HepG2 (cell line): ENCODE data around the gene MST1. TPM values are rescaled to one million over a fixed set of nuclear protein-coding genes. Genes with fewer than 3 reads are reported as not detected.

ENCODE experiments used
- AGO2 ChIP-seq: fragments of 200-400 bp; formaldehyde crosslinking; optimal IDR thresholded peaks from 2 replicates; pipeline ENCODE3; 2017; ENCODE audit warnings: mild to moderate bottlenecking, low read depth, low read length, moderate library complexity
- CAMTA2 ChIP-seq: sonication (generic); formaldehyde crosslinking; IDR thresholded peaks from 2 replicates; pipeline ENCODE4 v1.4.0; 2020; ENCODE audit warnings: mild to moderate bottlenecking, missing genetic modification reagents, borderline replicate concordance
- CBX2 ChIP-seq, 2 experiments: fragments of 200-600 bp in 1 of 2; sonication (generic); formaldehyde crosslinking in 1 of 2; IDR thresholded peaks; 2 replicates each; pipeline versions ENCODE4 v1.7.0 to v1.8.1; 2018 to 2022; ENCODE audit warnings: low read depth in 2 of 2, low read length in 1 of 2, mild to moderate bottlenecking in 1 of 2, missing genetic modification reagents in 1 of 2
- ETS1 ChIP-seq: sonication (generic); formaldehyde crosslinking; IDR thresholded peaks from 2 replicates; pipeline ENCODE4 v1.4.0; 2020; ENCODE audit warnings: missing genetic modification reagents
- HNRNPL ChIP-seq: fragments of 200-400 bp; formaldehyde crosslinking; IDR thresholded peaks from 2 replicates; pipeline ENCODE4 v1.6.1; 2017; ENCODE audit warnings: mild to moderate bottlenecking, low read depth, low read length
- JUN ChIP-seq: sonication (generic); formaldehyde crosslinking; IDR thresholded peaks from 2 replicates; pipeline ENCODE4 v1.4.0; 2020; ENCODE audit warnings: mild to moderate bottlenecking, missing genetic modification reagents
- NFAT5 ChIP-seq: sonication (generic); formaldehyde crosslinking; IDR thresholded peaks from 2 replicates; pipeline ENCODE4 v1.4.0; 2020; ENCODE audit warnings: missing genetic modification reagents
- UBTF ChIP-seq: sonication (generic); formaldehyde crosslinking; IDR thresholded peaks from 2 replicates; pipeline ENCODE4 v1.4.0; 2020; ENCODE audit warnings: mild to moderate bottlenecking, missing genetic modification reagents
- ZBTB43 ChIP-seq: sonication (generic); formaldehyde crosslinking; conservative IDR thresholded peaks from 2 replicates; pipeline ENCODE4 v1.4.0; 2020; ENCODE audit warnings: missing genetic modification reagents
- ZNF329 ChIP-seq: sonication (generic); formaldehyde crosslinking; IDR thresholded peaks from 2 replicates; pipeline ENCODE4 v1.9.0; 2021; ENCODE audit warnings: low read depth, mild to moderate bottlenecking, missing genetic modification reagents
- ZNF564 ChIP-seq: sonication (generic); formaldehyde crosslinking; IDR thresholded peaks from 2 replicates; pipeline ENCODE4 v1.8.1; 2023; ENCODE audit warnings: mild to moderate bottlenecking, missing genetic modification reagents
- ZNF83 ChIP-seq: sonication (generic); formaldehyde crosslinking; IDR thresholded peaks from 2 replicates; pipeline ENCODE4 v1.4.0; 2020; ENCODE audit warnings: missing genetic modification reagents, mild to moderate bottlenecking, borderline replicate concordance
- polyA plus RNA-seq, 8 experiments: library from polyadenylated mRNA; depleted of rRNA in 3 of 8; stranded (reverse) in 7 of 8; unstranded in 1 of 8; fragments of >200 nt; fragmentation: Illumina TruSeq in 4 of 8; extraction: Trizol in 4 of 8; gene quantifications; 2 replicates each; pipeline versions ENCODE4 v1.2.1 to v1.2.3, GENCODE V29; 2011 to 2016; ENCODE audit warnings: low read depth in 4 of 8, missing spikeins in 1 of 8, mixed read lengths in 1 of 8; ENCODE audit not compliant: insufficient read depth in 1 of 8
- total RNA-seq, 5 experiments: library from RNA; depleted of rRNA; stranded (reverse); fragments of >200 nt; fragmentation: Illumina TruSeq; extraction: Trizol; gene quantifications; 2 replicates each; pipeline ENCODE4 v1.2.3, GENCODE V29; 2016; ENCODE audit warnings: low read depth in 1 of 5

The MST1 gene
- total and polyA plus RNA-seq, 2 of the 13 experiments (the other 11 are each of a cell fraction or from before 2014, with no cell fraction given): 189 to 452 TPM

- TF ChIP-seq NFAT5 (CRISPR knock-in tag) (no peak), ZBTB43 (CRISPR knock-in tag) (peak; percentile 90), ZNF329 (no peak), ETS1 (CRISPR knock-in tag) (no peak), HNRNPL (no peak; the same call in 1 of the 2 replicates), ZNF83 (no peak; the same call in 1 of the 2 replicates), AGO2 (peak; percentile 63), UBTF (CRISPR knock-in tag) (peak; percentile 95), JUN (no peak), ZNF564 (0 out of 2 replicates have a peak, but pooled peaks have one; percentile 6), CAMTA2 (0 out of 2 replicates have a peak, but pooled peaks have one; percentile 14), CBX2 (IDR thresholded peaks at IDR 0.05; ENCODE audit: low read depth, low read length) (no peak), CBX2 (CRISPR knock-in tag; IDR thresholded peaks at IDR 0.05; ENCODE audit: low read depth) (no peak)
Observed at GRCh38 chr3:49673715-49674496, 15.4 kb downstream of the MST1 start, which contains the start of gene APEH (continued).
